GM19455 (cell line): ENCODE results near the gene NDUFA8.
A peak's percentile ranks its signal among the peaks of the same experiment; 100 is the strongest.

ENCODE experiments used
- ATAC-seq: cut with Tn5 transposase; IDR thresholded peaks from one replicate; pipeline ENCODE4 v1.9.1; 2021; ENCODE audit not compliant: unreplicated experiment

Gene NDUFA8

GRCh38 chr9:122159026-122159924, at the start of gene NDUFA8, which contains the start of gene MORN5:
Gene NDUFA8, minus strand, starts transcription at chr9:122159779. Its CDS starts 102 bp downstream, at chr9:122159677.
Gene MORN5, plus strand, starts transcription at chr9:122159908. Its CDS starts 65 bp downstream, at chr9:122159973.
- peak; percentile 93 for ATAC-seq

- no peak for ATAC-seq
Observed at GRCh38 chr9:122207096-122207495, 47.5 kb upstream of the NDUFA8 start.

- ATAC-seq: no peak
Observed at GRCh38 chr9:122206118-122207046, 46.8 kb upstream of the NDUFA8 start.

GRCh38 chr9:122205176-122205575, 45.6 kb upstream of the NDUFA8 start:
- ATAC-seq: no peak

- ATAC-seq: no peak
Observed at GRCh38 chr9:122204491-122204890, 44.9 kb upstream of the NDUFA8 start.

GRCh38 chr9:122204055-122204454, 44.5 kb upstream of the NDUFA8 start:
- ATAC-seq: no peak

- ATAC-seq: no peak
Observed at GRCh38 chr9:122202111-122202510, 42.5 kb upstream of the NDUFA8 start.

GRCh38 chr9:122201641-122202040, 42.1 kb upstream of the NDUFA8 start:
- ATAC-seq: no peak

GRCh38 chr9:122200960-122201595, 41.5 kb upstream of the NDUFA8 start:
- ATAC-seq: no peak

GRCh38 chr9:122197882-122198281, 38.3 kb upstream of the NDUFA8 start:
- ATAC-seq: no peak

- no peak for ATAC-seq
Observed at GRCh38 chr9:122197426-122197825, 37.8 kb upstream of the NDUFA8 start.

GRCh38 chr9:122195875-122196274, 36.3 kb upstream of the NDUFA8 start:
- ATAC-seq: no peak

GRCh38 chr9:122193651-122194050, 34.1 kb upstream of the NDUFA8 start:
- no peak for ATAC-seq

- no peak for ATAC-seq
Observed at GRCh38 chr9:122192914-122193525, 33.4 kb upstream of the NDUFA8 start.

GRCh38 chr9:122192261-122192875, 32.8 kb upstream of the NDUFA8 start:
- no peak for ATAC-seq

- ATAC-seq: no peak
Observed at GRCh38 chr9:122191584-122191983, 32.0 kb upstream of the NDUFA8 start.

- no peak for ATAC-seq
Observed at GRCh38 chr9:122190597-122191381, 31.2 kb upstream of the NDUFA8 start.

- no peak for ATAC-seq
Observed at GRCh38 chr9:122188369-122188768, 28.8 kb upstream of the NDUFA8 start.

- ATAC-seq: no peak
Observed at GRCh38 chr9:122186777-122187470, 27.3 kb upstream of the NDUFA8 start.
